Activated naive CD4-positive, alpha-beta T cell treated with anti-CD3 and anti-CD28 coated beads, Interleukin-2, amount 10 ng/mL, durations not matched to agents 7 days and 5 days (primary cell): ENCODE measurements around the gene ATP8B3.

Source experiments
- CTCF ChIA-PET: fragments of 350-600 bp; sonication (Branson Sonifier 250); formaldehyde crosslinking; loops from one replicate; lab custom pipeline; 2021; ENCODE audit warnings: antibody characterized with exemption; lab: Charles Lee
- DNase-seq: peaks from one replicate; pipeline ENCODE4 v3.0.0-alpha.2; 2020
- H3K27ac Mint-ChIP-seq: one replicate; pipeline ENCODE4 v1.8.0; 2021; ENCODE audit warnings: mild to moderate bottlenecking, moderate library complexity, mixed read lengths
- H3K27me3 Mint-ChIP-seq: one replicate; pipeline ENCODE4 v1.8.0; 2021; ENCODE audit warnings: mild to moderate bottlenecking, mixed read lengths
- H3K36me3 Mint-ChIP-seq: one replicate; pipeline ENCODE4 v1.8.0; 2021; ENCODE audit warnings: mixed read lengths
- H3K4me1 Mint-ChIP-seq: one replicate; pipeline ENCODE4 v1.8.0; 2021; ENCODE audit warnings: mixed read lengths
- H3K4me3 Mint-ChIP-seq: one replicate; pipeline ENCODE4 v1.8.0; 2021; ENCODE audit warnings: mild to moderate bottlenecking, moderate library complexity, mixed read lengths
- H3K9me3 Mint-ChIP-seq: one replicate; pipeline ENCODE4 v1.8.0; 2021; ENCODE audit warnings: mixed read lengths

Gene ATP8B3

GRCh38 chr19:1776606-1777147 is 35.4 kb downstream of the ATP8B3 start:
- H3K27me3 Mint-ChIP-seq, result peaks cover 96% of the 10 kb centered on the region

DNA sequence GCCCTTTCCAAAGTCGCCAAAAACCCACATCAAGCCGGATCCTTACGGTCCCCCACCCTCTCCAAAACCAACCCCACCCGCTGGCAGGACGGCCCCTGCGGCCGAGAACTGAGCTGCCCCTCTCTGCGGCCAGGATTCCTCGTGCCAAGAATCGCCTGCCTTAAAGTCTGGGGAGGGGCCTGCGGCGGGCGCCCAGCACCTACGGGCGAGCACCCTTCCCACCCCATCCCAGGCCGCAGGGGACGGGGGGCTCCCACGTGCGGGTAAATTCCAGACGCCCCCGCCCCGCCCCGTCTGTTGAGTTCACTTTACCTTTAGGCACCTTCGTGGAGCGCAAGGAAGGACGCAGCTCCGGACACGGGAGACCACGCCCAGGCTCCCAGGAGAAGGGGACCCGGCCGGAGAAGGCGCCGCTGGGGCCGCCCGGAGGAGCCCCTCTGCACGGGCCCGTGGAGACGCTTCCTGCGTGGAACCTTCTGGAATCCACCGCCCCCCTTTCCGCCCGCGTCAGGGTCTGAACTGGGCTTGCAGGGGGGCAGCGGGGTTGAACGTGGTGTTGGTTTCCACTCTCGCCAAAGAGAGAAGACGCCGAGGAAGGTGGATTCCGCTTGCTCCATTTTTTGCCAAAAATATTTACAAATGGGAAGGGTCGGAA is 36.0 kb downstream of the ATP8B3 start:
- peaks cover 11% of the 10 kb centered on the region for H3K9me3 Mint-ChIP-seq
- H3K27me3 Mint-ChIP-seq, result peaks cover 96% of the 10 kb centered on the region
- CTCF ChIA-PET, result interaction anchor here (1.3 kb wide), 1 partner anchor 11 kb away, joined by 3 read pairs; no protein-coding TSS in a partner anchor
- no peak overlapping the region for H3K27ac Mint-ChIP-seq
- H3K4me1 Mint-ChIP-seq, result no peaks in the 10 kb centered on the region
- DNase-seq, result no peak
- peaks cover under 1% of the 10 kb centered on the region for H3K36me3 Mint-ChIP-seq
- no peak overlapping the region for H3K4me3 Mint-ChIP-seq

More at GRCh38 chr19:1776606-1777147, 35.4 kb downstream of the ATP8B3 start:
- no peak overlapping the region for H3K4me3 Mint-ChIP-seq
- no peaks in the 10 kb centered on the region for H3K4me1 Mint-ChIP-seq
- H3K27ac Mint-ChIP-seq, result no peak overlapping the region
- no peaks in the 10 kb centered on the region for H3K36me3 Mint-ChIP-seq
- no peak for DNase-seq
- peaks cover 8% of the 10 kb centered on the region for H3K9me3 Mint-ChIP-seq
- CTCF ChIA-PET, result no interaction called here

GRCh38 chr19:1774989-1775772 is 36.9 kb downstream of the ATP8B3 start:
- CTCF ChIA-PET, result interaction anchor here (1.3 kb wide), 1 partner anchor 10 kb away, joined by 3 read pairs; no protein-coding TSS in a partner anchor
- Mint-ChIP-seq H3K9me3 (peaks cover 16% of the 10 kb centered on the region), H3K27ac (no peak overlapping the region), H3K4me1 (no peaks in the 10 kb centered on the region), H3K36me3 (peaks cover 2% of the 10 kb centered on the region), H3K4me3 (no peak overlapping the region), H3K27me3 (peaks cover 96% of the 10 kb centered on the region)
- no peak for DNase-seq

DNA sequence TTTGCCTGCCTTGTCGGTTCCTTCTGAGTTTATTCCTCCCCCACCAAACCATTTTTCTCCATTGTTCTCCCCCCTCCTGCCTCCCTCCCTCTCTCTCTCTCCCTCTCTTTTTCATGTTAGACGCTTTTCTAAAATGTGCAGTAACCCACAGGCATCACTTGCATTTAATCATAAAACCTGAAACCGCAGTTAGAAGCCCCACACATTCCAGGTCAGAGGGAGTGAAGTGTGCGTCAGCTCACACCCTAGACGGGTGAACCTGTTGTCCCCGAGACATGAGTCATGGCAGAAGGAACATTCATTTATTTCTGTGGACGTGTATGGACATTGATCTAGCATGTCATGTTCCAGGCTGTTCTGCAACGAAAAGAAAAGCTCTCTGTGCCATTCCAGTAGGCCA is 38.9 kb downstream of the ATP8B3 start:
- Mint-ChIP-seq H3K4me1 (no peaks in the 10 kb centered on the region), H3K4me3 (no peak overlapping the region), H3K9me3 (peaks cover 16% of the 10 kb centered on the region), H3K27ac (peak overlapping the region; percentile 37), H3K36me3 (peaks cover 2% of the 10 kb centered on the region), H3K27me3 (peaks cover 96% of the 10 kb centered on the region)
- no peak for DNase-seq
- CTCF ChIA-PET, result interaction anchor here (0.9 kb wide), 1 partner anchor 101 kb away, joined by 3 read pairs; no protein-coding TSS in a partner anchor

- Mint-ChIP-seq H3K4me1 (no peaks in the 10 kb centered on the region), H3K27me3 (peaks cover 96% of the 10 kb centered on the region), H3K27ac (no peak overlapping the region), H3K9me3 (peaks cover 13% of the 10 kb centered on the region), H3K36me3 (peaks cover 2% of the 10 kb centered on the region), H3K4me3 (no peak overlapping the region)
- CTCF ChIA-PET, result interaction anchor here (0.8 to 1.8 kb wide), 6 partner anchors 10 to 99 kb away, joined by 3 to 7 read pairs (median 3); no protein-coding TSS in a partner anchor
- DNase-seq, result no peak
Measured at GRCh38 chr19:1770866-1771576, 41.1 kb downstream of the ATP8B3 start.

DNA sequence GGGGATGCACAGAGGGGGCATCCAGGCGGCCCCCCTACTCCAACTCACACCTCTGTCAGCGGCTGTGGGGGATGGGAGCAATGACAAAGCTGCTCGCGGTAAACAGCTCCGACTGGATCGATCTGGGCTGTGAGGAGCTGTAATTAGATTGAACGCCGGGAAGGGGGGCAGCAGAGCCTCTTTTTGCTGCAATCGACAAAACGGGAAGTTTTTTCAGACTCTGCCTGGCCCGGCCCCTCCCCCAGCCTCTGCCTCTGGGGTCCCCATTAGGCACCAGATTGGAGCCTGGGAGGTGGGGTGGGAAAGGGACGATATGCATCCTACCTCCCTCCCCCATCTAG is 42.5 kb downstream of the ATP8B3 start:
- DNase-seq, result no peak
- Mint-ChIP-seq H3K4me1 (no peaks in the 10 kb centered on the region), H3K27me3 (peaks cover 96% of the 10 kb centered on the region), H3K9me3 (peaks cover 13% of the 10 kb centered on the region), H3K4me3 (no peak overlapping the region), H3K36me3 (peaks cover 2% of the 10 kb centered on the region), H3K27ac (no peak overlapping the region)
- CTCF ChIA-PET, result no interaction called here

DNA sequence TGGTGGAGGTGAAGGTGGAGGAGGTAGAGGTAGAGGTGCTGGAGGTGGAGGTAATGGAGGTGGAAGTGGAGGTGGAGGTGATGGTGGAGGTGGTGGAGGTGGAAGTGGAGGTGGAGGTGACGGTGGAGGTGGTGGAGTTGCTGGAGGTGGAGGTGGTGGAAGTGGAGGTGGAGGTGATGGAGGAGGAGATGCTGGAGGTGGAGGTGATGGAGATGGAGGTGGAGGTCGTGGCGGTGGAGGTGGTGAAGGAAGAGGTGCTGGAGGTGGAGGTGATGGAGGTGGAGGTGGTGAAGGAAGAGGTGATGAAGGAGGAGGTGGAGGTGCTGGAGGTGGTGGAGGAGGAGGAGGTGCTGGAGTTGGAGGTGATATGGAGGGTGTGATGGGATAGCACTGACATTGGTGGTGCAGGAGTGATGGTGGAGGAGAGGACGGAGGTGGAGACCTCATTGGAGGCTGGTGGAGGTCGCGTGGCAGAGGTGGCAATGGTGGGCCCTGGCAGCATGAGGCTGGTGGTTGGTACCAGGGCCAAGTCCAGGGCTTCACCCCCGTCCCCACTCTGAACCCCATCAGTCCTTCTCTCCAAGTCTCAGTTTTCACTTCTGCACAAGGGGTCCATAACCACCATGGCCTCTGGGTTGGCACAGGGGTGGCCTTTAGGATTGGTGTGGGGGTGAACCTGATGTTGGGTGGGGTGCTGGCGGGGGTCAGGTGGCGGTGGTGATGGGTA is 43.0 kb downstream of the ATP8B3 start:
- Mint-ChIP-seq H3K9me3 (peaks cover 13% of the 10 kb centered on the region), H3K4me1 (peaks cover under 1% of the 10 kb centered on the region), H3K27ac (no peak overlapping the region), H3K27me3 (peaks cover 96% of the 10 kb centered on the region), H3K36me3 (peaks cover 2% of the 10 kb centered on the region), H3K4me3 (no peak overlapping the region)
- CTCF ChIA-PET, result interaction anchor here (0.6 to 3.7 kb wide), 2 partner anchors 97 to 331 kb away, joined by 3 to 22 read pairs; no protein-coding TSS in a partner anchor
- DNase-seq, result no peak

DNA sequence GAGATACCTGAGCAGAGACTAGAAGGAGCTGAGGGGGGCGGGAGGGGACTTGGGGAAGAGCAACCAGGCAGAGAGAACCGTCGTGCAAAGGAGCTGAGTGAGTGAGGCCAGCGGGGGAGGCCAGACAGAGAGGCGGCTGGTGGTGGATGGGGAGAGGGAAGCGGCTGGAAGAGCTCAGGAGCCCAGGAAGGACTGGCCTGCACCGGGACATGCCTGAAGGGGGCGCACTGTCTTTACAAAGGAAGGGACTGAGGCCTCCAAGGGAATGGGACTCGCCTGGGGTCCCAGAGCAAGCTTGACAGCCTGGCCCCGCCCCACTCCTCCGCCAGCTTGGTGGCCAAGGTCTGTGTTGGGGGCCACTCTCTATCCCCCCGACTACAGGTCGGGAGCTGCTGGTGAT is 43.8 kb downstream of the ATP8B3 start:
- DNase-seq, result no peak
- H3K27ac Mint-ChIP-seq, result no peak overlapping the region
- CTCF ChIA-PET, result interaction anchor here (0.6 to 3.7 kb wide), 4 partner anchors 10 to 331 kb away, joined by 3 to 22 read pairs (median 4); no protein-coding TSS in a partner anchor
- peaks cover 2% of the 10 kb centered on the region for H3K4me1 Mint-ChIP-seq
- no peak overlapping the region for H3K4me3 Mint-ChIP-seq
- H3K36me3 Mint-ChIP-seq, result peaks cover 2% of the 10 kb centered on the region
- peaks cover 96% of the 10 kb centered on the region for H3K27me3 Mint-ChIP-seq
- peaks cover 13% of the 10 kb centered on the region for H3K9me3 Mint-ChIP-seq

DNA sequence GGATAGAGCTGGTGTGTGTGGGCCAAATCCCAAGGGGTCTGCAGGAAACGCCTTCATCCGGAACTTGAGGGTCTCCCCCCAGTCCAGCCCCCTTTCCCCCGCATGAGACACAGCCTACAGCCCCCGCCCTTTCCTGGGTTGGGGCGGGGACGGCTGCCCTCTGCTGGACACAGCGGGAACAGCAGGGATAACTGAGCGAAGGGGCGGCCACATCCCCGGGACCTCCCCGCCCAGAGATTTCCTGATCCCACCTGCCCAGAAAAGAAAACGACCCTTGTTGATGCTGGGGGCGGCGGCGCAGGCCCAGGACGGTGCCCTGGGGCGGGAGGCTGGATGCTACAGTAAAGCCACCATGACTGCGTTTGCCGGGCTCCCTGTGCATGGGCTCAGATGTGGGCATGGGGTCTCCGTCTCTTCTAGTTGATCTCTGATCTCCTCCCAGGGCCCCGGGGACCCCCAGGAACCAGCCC is 44.6 kb downstream of the ATP8B3 start:
- H3K4me1 Mint-ChIP-seq, result peaks cover 2% of the 10 kb centered on the region
- H3K36me3 Mint-ChIP-seq, result peaks cover 2% of the 10 kb centered on the region
- DNase-seq, result peak; percentile 69
- peaks cover 13% of the 10 kb centered on the region for H3K9me3 Mint-ChIP-seq
- H3K27me3 Mint-ChIP-seq, result peaks cover 96% of the 10 kb centered on the region
- no peak overlapping the region for H3K27ac Mint-ChIP-seq
- CTCF ChIA-PET, result interaction anchor here (1.4 to 3.7 kb wide), 3 partner anchors 11 to 95 kb away, joined by 4 to 22 read pairs (median 4); no protein-coding TSS in a partner anchor
- H3K4me3 Mint-ChIP-seq, result no peak overlapping the region

GRCh38 chr19:1766800-1767352 is 45.2 kb downstream of the ATP8B3 start:
- no peak overlapping the region for H3K27ac Mint-ChIP-seq
- no peak for DNase-seq
- peaks cover 2% of the 10 kb centered on the region for H3K4me1 Mint-ChIP-seq
- H3K4me3 Mint-ChIP-seq, result no peak overlapping the region
- CTCF ChIA-PET, result interaction anchor here (0.6 to 3.7 kb wide), 6 partner anchors 32 to 1192 kb away, joined by 3 to 22 read pairs (median 3); no protein-coding TSS in a partner anchor
- H3K36me3 Mint-ChIP-seq, result peaks cover 2% of the 10 kb centered on the region
- peaks cover 99% of the 10 kb centered on the region for H3K27me3 Mint-ChIP-seq
- H3K9me3 Mint-ChIP-seq, result peaks cover 13% of the 10 kb centered on the region

DNA sequence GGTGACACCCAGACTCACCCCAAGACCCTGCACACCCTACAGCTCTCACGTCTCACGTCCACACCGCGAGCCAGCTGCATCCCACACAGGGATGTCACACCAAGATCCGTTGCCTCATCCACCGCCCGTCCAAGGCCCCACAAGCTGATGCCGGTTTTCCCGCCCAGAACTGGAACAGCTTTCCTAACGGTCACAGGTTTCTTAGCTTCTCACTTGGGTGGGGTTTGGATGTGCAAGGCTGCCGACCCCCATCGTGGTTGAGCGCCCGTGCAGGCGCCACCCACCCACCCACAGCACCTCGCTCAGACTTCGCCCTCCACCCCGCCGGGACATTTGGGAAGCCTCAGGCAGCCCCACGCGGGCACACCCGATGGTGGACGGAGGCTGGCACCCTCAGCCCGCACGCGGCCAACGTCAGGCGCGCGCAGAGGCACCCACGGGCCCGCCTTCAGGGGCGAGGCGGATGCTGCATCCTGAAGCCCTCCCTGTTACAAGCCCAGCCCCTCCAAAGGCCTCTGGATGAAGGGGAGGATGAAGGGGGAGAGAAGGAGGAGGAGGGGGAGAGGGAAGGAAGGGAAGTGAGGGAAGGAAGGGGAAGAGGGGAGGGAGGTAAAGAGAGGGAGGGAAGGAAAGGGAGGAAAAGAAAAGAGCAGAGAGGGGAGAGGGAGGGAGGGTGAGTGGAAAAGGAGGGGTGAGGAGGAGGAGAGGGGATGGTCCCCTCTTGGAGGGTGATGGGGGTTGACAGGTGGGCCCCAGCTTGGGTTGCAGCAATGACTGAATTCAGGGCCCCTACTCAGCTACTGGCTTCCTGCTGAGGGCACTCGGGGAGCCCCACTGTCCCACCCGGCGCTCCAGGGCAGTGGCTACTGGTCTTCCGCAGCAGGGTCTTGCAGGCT is 45.9 kb downstream of the ATP8B3 start:
- H3K36me3 Mint-ChIP-seq, result peaks cover 2% of the 10 kb centered on the region
- H3K27ac Mint-ChIP-seq, result no peak overlapping the region
- peaks cover 9% of the 10 kb centered on the region for H3K9me3 Mint-ChIP-seq
- no peak for DNase-seq
- peaks cover 100% of the 10 kb centered on the region for H3K27me3 Mint-ChIP-seq
- CTCF ChIA-PET, result interaction anchor here (0.6 to 3.7 kb wide), 10 partner anchors 10 to 1192 kb away, joined by 3 to 22 read pairs (median 3); no protein-coding TSS in a partner anchor
- H3K4me3 Mint-ChIP-seq, result no peak overlapping the region
- H3K4me1 Mint-ChIP-seq, result peaks cover 2% of the 10 kb centered on the region
